Effector CD4-positive, alpha-beta T cell (primary cell): ENCODE measurements around the gene METTL2A.
"Not testable (repeated sequence)": the region's sequence is repeated elsewhere in the genome, so short reads cannot be mapped to it uniquely, and the experiment has no call there.

Experiments used
- DNase-seq: peaks from one replicate; pipeline ENCODE4 v3.0.0-alpha.2; 2020
- total RNA-seq: gene quantifications from one replicate; lab custom pipeline; 2026; lab: John Stamatoyannopoulos, UW

METTL2A gene, protein sequence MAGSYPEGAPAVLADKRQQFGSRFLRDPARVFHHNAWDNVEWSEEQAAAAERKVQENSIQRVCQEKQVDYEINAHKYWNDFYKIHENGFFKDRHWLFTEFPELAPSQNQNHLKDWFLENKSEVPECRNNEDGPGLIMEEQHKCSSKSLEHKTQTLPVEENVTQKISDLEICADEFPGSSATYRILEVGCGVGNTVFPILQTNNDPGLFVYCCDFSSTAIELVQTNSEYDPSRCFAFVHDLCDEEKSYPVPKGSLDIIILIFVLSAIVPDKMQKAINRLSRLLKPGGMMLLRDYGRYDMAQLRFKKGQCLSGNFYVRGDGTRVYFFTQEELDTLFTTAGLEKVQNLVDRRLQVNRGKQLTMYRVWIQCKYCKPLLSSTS
- 10.3 reads per million, percentile 32 among the genes with 10 or more reads in this experiment for total RNA-seq

DNA sequence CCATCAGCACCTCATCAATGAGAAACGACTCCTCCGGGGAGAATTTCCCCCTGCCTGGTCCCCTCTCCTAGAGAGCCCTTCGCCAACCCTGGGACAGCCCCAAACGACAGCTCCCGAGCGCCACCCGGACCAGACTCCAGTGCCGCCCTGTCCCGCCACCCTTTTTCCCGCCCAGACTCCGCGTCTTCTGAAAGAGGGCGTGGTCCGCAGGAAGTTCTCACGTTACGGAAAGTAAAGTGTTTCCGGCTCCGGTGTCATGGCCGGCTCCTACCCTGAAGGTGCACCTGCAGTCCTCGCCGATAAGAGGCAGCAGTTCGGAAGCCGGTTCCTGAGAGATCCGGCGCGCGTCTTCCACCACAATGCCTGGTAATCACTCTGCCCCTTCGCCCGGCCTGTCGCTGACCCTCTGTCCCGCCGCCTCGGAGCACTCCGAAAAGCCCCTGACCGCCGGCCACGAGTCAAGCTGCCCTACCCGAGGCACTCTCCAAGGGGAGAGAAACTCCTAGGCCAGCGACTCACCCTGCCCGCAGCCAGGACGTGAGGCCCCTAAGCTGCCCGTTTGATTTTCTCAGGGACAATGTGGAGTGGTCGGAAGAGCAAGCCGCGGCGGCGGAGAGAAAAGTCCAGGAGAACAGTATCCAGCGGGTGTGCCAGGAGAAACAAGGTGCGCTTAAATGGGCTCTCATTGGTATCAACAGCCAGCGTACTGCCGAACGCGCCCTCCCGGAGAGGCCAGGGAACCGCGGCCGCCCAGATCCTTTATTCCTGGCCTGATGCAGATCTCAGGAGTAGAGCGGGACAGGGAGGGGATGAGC lies at the start of gene METTL2A:
METTL2A (plus strand) TSS at position 251 of the 815 bp plus-strand sequence; CDS start at position 257, 6 bp downstream.
- peak; percentile 78 for DNase-seq

DNA sequence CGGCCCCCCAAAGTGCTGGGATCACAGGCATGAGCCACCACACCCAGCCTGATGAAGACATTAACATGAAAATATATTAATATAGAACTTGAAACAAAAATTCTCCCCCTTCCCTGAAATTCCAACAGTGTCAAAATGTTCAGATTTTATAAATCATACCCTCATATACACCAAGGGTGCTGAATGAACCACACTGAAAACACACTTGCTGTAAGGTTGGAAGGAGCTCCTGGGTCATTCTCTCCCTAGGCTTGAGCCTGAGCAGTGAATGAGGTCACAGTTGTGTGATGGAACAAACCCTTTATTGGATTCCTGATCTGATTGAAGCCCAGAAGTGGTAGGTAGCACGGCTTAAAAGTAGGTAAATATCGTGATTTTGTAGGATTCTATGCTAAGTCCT lies 43.4 kb upstream of the METTL2A start, which contains the start of gene EFCAB3:
EFCAB3 (plus strand) TSS at position 301 of the 400 bp plus-strand sequence. CDS start 2,427 bp downstream, outside the sequence.
- no peak for DNase-seq

DNA sequence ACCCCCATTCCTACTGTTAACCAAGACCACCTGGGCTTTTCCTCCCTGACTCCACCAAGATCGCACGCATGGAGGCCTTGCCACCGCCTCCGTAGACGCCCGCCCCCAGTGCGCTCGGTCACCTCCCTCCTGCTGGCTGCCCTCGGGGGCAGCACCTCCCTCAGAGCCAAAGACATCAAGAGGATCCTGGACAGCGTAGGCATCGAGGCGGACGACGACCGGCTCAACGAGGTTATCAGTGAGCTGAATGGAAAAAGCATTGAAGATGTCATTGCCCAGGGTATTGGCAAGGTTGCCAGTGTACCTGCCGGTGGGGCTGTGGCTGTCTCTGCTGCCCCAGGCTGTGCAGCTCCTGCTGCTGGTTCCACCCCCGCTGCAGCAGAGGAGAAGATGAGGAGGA lies 42.1 kb upstream of the METTL2A start:
- DNase-seq = no peak

DNA sequence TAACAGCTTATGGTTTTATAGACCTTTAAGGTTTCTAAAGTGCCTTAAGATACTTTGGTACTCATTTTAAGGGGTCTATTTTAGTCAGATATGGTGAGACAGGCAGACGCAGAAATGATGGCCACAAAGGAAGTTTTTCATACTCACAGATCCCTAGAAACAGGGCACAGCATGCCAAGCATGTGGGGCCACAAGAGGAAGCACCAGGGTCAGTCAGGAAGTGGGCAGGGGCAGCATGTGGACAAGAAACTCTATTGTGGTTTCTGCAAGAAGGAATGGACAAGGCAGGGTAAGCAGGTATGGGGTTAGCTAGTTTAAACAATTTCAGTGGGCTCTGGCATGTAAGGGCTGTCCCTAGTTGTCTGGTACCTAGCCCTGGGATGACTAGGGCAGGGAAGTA lies 34.8 kb upstream of the METTL2A start:
- DNase-seq = no peak

DNA sequence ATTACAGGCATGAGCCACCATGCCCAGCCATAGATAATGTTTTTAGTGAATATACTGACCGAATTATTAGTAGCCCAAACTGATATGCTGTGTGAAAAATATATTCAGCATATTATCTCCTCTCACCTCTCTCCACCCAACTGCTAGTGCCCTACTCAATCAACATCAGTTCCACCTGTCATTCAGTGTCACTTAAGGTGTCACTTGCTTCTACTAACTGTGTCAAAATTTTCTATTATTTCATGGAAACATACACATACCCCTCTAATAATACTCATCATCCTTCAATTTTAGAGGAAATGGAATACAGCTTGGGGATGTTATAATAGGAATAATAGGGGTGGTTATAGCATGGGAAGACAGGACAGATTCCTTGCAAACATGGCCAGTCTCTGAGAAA lies 30.8 kb upstream of the METTL2A start:
- no peak for DNase-seq

DNA sequence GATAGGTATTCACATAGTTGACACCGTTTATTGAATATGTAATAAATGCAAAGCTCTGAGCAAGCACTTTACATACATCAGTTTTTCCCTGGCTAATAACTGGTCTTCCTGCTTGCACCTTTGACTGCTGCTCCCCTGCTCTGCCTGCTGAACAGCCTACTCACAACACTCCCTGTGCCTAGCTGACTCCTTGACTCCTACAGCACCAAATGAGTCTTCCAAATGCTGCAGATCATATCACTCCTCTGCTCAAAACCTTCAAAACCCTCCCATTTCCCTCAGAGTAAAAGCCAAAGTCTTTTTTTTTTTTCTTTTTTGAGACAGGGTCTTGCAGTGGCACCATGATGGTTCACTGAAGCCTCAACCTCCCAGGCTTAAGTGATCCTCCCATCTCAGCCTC lies 24.8 kb upstream of the METTL2A start:
- no peak for DNase-seq

DNA sequence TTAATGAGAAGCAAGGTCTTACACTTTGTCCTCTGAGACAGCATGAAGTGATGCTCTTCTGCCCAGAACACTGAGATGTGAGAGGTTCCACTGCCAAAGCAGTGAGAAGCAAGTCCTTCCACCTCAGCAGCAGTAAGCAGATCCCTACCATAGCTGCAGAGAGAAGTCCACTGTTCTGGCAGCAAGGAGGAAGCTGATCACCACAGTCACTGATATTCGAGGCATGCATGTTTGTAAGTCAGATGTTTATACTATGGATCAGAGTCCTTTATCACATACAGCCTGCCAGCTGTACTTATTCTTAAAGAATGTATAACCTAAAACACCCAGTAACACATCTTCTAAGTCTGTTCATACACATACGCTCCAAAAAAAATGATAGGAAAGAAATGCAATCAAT lies 18.2 kb upstream of the METTL2A start:
- no peak for DNase-seq

DNA sequence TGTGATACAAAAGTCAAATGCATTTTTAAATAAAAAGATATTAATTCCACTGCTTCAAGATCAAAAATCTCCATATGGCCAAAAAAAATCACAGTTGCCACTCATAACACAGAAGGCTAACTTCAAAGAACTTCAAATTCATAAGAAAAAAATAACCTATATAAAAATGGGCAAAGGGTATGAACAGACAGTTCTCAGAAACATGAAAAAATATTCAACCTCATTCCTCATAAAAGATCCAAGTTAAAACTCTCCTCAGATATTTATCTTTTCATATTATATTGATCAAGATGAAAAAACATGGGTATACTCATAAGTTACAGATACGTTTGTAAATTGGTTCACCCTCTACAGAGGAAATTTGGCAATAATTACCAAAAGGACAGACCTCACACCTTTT lies 10.6 kb upstream of the METTL2A start:
- DNase-seq = not testable (repeated sequence)

DNA sequence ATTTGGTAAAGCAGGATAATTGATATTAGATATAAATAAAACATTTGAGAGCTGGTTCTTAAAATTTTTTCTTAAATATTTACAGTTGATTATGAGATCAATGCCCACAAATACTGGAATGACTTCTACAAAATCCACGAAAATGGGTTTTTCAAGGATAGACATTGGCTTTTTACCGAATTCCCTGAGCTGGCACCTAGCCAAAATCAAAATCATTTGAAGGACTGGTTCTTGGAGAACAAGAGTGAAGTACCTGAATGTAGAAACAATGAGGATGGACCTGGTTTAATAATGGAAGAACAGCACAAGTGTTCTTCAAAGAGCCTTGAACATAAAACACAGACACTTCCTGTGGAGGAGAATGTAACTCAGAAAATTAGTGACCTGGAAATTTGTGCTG lies 2.5 kb downstream of the METTL2A start:
- DNase-seq = not testable (repeated sequence)

DNA sequence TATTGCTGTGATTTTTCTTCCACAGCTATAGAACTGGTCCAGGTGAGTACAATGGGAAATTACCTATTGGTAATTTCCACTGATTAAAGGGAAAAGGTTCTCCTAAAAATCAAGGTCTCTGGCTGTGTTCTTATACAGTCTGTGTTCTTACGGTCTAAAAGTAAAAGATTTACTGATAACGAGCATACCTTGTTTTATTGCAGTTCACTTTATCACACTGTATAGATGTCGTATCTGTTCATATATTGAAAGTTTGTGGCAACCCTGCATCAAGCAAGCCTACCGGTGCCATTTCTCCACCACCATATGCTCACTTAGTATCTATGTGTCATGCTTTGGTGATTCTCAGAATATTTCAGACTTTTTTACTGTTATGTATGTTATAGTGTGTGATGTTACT lies 11.6 kb downstream of the METTL2A start:
- not testable (repeated sequence) for DNase-seq

DNA sequence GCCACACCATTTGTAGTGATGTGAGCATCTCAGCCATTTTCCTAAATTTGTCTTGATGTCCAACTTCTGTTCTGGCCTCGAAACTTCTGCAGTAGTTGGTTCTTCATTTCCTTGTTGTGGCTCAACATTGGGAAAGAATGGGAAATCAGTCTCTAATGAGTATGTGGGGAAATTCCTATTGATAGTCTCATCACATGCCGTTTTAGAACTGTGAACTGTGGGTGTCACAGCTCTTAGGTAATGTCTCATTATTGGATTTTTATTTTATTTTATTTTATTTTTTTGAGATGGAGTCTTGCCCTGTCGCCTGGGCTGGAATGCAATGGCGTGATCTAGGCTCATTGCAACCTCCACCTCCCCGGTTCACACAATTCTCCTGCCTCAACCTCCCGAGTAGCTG lies 17.5 kb downstream of the METTL2A start:
- not testable (repeated sequence) for DNase-seq

DNA sequence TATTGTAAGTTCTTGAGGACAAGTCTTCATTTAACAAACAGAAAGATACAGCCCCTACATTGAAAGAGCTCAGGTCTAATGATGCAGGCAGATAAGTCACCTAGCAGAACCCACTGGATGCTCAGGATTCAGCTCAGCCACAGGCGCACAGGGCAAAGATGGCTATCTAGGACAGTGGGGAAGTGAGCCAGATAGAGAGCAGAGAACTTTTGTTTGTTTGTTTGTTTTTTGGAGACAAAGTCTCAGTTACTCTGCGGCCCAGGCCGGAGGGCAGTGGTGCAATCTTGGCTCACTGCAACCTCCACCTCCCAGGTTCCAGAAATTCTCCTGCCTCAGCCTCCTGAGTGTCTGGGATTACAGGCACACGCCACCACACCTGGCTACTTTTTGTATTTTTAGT lies 20.4 kb downstream of the METTL2A start:
- DNase-seq = no peak

DNA sequence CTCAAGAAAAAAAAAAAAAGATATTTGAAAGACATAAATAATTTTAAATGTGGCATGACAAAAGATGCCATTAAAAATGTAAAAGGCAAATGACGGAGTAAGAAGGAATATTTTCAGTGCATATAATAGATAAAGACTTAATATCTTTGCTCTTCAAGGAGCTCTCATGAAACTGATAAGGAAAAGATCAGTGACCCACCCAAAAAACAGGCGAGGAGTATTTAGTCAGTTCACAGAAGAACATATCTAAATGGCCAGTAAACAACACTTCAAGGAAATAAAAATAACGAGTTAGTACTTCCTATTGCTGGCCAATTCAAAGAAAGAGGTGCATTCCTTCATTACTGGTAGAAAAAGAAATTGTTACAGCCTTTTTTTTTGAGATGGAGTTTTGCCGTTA lies 22.1 kb downstream of the METTL2A start:
- not testable (repeated sequence) for DNase-seq

DNA sequence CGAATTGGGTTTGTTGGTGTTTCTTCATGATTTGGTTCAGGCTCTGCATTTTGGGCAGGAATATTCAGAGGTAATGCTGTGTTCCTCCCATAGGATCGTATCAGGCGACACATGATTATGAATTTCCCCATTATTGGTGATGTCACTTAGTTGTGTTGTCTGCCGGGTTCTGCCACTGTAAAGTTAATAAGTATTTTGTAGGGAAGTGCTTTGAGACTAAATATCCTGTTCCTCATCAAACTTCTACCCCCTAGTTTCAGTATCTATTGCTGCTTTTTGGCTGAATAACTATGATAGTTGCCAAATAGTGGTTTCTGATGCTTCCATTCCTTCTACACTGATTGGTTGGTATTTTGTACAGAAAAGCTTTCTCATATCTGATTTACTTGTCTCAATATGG lies 28.5 kb downstream of the METTL2A start:
- DNase-seq = not testable (repeated sequence)

DNA sequence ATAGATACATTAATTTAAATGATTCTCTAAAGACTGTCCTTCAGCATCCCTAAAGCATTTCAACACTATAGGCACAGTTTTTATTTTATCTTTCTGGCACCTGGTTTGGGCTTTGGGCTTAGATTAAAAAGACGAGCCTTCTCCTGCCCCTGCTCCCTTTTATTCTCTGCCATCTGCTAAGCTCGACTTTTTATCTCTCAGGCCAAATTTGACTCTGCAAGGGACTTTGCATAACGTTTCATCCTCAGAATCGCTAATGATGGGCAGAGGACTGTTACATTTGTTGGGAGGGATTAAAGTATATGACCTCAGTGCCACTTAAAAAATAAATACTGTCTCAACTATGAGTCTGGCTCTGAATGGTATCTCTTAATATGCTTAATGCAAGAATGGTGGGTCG lies 29.3 kb downstream of the METTL2A start:
- not testable (repeated sequence) for DNase-seq

DNA sequence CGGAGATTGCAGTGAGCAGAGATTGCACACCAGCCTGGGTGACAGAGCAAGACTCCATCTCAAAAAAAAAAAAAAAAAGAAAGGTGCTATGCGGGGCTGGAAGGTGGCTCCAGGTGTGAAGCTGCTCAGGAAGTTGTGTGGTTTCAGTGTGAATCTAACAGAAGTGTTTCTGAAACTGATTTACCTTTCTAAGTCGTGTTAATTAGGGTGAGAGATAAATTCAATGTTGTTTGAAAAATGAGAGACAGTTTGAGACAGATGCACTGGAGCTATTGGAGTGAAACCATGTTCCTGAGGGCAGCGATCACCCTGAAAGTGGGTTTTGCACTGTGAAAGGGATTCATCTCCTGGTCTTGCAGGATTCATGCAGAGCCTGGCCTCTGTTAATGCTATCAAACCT lies 30.0 kb downstream of the METTL2A start:
- not testable (repeated sequence) for DNase-seq

DNA sequence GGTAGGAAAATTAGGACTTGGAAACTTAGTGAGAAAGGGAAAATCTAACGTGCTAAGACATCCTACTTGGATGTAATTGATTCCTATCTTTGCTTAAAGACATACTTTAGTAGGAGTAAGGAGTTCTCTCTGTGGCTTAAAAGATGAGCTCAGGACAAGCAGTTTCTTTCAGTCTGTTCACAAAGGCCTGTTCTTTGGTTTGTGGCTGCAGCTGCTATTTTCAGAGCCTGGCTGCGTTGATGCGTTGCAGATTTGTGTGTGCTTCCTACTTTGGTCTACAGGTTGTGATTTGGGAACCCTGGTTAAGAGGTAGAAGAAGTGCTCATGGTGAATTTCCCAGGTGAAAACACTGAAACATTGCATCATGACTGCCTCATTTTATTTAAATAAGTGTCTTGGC lies 30.4 kb downstream of the METTL2A start:
- DNase-seq = not testable (repeated sequence)

DNA sequence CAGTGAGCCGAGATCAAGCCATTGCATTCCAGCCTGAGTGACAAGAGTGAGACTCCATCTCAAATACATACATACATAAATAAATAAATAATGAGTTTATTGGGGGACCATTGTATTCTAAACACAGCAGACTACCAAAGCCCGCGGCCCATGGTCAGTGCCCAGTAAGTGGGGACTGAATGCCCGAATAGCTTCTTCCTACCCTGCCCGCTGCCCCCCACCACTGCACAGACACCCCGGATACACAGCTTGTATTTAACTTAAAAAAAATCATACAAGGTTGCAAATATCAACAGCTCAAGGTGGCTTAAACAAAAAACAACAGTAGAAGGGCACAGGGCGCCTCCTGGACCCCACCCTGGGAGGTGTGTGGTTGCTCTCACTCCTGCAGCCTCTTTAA lies 32.3 kb downstream of the METTL2A start:
- DNase-seq = no peak

DNA sequence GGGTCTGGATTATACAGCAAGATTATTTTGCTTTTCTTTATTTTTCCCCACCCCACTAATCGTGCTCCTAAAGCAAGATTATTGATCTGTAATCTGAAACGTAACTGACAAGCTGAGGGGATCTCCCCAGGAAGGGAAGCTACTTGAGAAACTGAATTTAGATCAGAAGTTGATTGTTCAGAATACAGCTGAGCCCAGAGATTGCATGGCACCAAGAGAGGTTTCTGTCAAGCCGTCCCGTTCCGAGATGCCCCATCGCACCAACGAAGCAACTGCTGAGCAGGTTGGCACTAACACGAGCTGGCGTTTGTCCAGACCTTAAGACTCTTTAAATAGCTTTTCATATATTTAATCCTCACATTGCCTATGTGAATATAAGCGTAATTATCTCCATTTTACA lies 34.8 kb downstream of the METTL2A start:
- DNase-seq = not testable (repeated sequence)

DNA sequence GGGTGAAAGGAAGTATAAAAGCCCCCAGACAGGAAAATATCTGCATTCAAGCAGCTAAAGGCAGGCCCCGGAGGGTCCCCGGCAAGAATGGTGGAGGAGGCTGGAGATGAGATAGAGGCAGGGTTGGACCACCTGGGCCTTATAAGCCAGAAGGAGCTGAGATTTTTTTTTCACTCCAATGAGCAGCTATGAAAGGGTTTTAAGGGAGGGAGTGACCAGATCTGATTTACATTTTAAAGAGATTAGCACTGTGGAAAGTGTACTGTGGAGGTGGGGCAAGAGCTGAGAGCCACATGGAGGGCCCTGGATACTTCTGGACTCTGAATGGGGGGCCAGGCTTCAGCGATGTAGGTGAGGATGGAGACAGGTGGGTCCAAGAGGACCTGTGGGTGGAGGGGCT lies 40.7 kb downstream of the METTL2A start:
- not testable (repeated sequence) for DNase-seq

DNA sequence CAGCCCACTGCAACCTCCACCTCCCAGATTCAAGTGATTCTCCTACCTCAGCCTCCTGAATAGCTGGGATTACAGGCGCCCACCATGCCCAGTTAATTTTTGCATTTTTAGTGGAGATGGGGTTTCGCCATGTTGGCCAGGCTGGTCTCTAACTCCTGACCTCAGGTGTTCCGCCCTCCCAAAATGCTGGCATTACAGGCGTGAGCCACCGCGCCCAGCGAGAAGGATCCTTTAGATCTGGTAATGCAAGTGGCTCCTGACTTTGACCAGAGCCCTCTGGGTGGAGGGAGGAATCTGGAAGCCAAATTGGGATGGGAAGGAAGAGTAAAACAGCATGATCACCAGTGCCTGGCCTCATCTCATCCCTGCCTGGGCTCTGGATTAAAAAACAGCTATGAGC lies 41.6 kb downstream of the METTL2A start:
- DNase-seq = not testable (repeated sequence)

DNA sequence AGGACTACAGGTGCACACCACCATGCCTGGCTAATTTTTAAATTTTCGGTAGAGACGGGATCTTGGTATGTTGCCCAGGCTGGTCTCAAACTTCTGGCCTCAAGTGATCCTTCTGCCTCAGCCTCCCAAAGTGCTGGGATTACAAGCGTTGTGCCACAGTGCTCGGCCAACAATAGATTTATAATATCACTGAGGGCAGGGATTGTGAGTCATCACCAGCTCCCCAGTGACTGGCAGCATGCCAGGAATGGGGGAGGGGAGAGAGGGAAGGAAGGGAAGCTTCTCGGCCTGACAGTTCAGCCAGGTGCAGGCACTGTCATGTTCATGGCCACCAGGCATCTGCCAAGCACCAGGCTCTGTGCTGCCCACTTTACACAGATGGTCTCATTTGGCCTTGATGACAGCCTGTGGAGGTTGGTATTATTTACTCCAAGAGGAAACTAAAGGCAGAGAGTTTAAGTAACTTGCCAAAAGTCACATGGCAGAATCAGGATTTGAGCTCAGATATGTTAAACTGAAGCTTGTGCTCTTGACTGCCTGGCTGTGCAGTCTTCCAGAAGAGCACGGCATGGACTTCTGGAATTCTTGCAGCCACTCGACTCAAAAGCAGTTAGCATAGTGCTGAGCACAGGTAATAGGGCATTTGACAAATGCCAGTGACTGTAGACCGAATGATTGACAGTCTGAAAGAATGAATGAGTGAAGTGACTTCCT lies 47.1 kb downstream of the METTL2A start:
- peak; percentile 32 for DNase-seq

DNA sequence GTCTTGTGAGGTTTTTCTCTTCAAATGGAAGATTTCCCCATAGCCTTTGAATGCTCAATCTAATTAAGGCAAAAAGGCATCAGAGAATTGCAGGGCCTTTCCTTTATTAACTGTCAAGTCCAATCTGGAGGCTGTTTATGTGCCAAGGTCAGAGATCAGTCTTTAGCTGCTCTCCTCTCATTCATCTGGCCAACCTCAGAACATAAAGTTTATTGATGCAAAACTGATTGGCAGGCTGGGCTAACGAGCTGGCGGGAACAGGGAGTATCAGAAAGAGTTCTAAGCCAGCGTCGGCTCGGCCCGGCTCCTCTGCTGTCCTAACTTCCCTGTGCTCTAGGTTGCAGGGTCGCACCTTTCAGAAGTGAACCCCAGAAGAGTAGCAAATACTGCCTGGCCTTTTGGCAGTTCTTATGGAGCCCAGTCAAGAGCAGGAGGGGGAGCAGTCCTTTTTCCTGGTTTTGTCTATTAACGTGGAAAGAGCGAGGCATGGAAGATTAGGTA lies 47.7 kb downstream of the METTL2A start:
- DNase-seq = not testable (repeated sequence)
